Fibroblast of mammary gland (primary cell): ENCODE data around the gene SLC9A8.

Experiments
- DNase-seq: peaks from one replicate; pipeline ENCODE4 v3.0.0-alpha.2; 2010; ENCODE audit warnings: low read depth
- H3K4me3 ChIP-seq: 2 replicates; pipeline ENCODE4 v1.5.1; 2011; ENCODE audit warnings: low read depth, mild to moderate bottlenecking, low read length, moderate library complexity; ENCODE audit not compliant: control insufficient read depth
- CTCF ChIP-seq: conservative IDR thresholded peaks from 2 replicates; pipeline ENCODE4 v1.5.1; 2011; ENCODE audit warnings: low read depth, low read length, inconsistent platforms; ENCODE audit not compliant: control insufficient read depth, insufficient read depth

The SLC9A8 gene

GRCh38 chr20:49888212-49889000 is 75.8 kb downstream of the SLC9A8 start:
- DNase-seq = peak; percentile 54
- no peak overlapping the region for H3K4me3 ChIP-seq
- TF ChIP-seq CTCF = peak; percentile 87

- H3K4me3 ChIP-seq = no peak overlapping the region
- no peak for TF ChIP-seq CTCF
- DNase-seq = no peak
Observed at GRCh38 chr20:49889001-49889934, 76.6 kb downstream of the SLC9A8 start.

GRCh38 chr20:49889935-49890333 is 77.3 kb downstream of the SLC9A8 start:
- peak; percentile 7 for TF ChIP-seq CTCF
- DNase-seq = no peak

GRCh38 chr20:49890471-49891361 is 78.1 kb downstream of the SLC9A8 start:
- no peak for DNase-seq
- no peak for TF ChIP-seq CTCF
- H3K4me3 ChIP-seq = no peak overlapping the region

More at GRCh38 chr20:49889935-49890333, 77.3 kb downstream of the SLC9A8 start:
- H3K4me3 ChIP-seq = no peak overlapping the region

GRCh38 chr20:49891476-49892110 is 79.0 kb downstream of the SLC9A8 start:
- H3K4me3 ChIP-seq = no peak overlapping the region
- TF ChIP-seq CTCF = no peak
- no peak for DNase-seq
